HG02571 (cell line): Measurements from ENCODE around the gene LAGE3.
"Not testable (repeated sequence)": the region's sequence is repeated elsewhere in the genome, so short reads cannot be mapped to it uniquely, and the experiment has no call there.

Experiments used
- ATAC-seq: cut with Tn5 transposase; IDR thresholded peaks from one replicate; pipeline ENCODE4 v1.9.1; 2021; ENCODE audit warnings: mild to moderate bottlenecking, moderate library complexity; ENCODE audit not compliant: unreplicated experiment

LAGE3 gene

GRCh38 chrX:154502989-154503388 is 23.9 kb upstream of the LAGE3 start:
- ATAC-seq = no peak

DNA sequence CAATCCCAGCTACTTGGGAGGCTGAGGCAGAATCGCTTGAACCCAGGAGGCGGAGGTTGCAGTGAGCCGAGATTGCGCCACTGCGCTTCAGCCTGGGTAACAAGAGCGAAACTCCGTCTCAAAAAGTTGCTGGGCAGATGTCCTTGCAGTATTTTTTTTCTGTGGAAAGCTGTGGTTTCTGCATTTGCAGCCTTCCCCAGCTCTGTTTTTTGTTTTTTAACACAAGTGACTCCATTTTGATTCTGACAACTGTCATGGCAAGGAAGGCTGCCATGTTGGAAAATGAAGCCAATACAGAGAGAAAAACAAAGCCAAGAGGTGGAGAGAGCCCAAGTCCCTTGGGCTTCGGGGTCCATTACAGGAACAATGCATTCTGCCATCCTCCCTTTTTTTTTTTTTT is 23.0 kb upstream of the LAGE3 start:
- no peak for ATAC-seq

DNA sequence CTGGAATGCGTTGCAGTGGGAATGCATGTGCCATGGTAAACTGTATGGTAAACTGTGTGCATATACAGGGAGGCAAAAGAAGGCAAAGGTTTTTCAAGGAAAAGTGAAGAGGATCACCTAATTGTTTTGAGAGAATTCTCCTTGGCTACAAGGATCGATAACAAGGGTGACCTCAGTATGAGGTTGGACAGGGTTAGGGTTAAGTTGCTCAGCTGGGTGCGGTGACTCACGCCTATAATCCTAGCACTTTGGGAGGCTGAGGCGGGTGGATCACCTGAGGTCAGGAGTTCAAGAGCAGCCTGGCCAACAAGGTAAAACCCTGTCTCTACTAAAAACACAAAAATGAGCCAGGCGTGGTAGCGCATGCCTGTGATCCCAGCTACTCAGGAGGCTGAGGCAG is 22.3 kb upstream of the LAGE3 start:
- ATAC-seq = not testable (repeated sequence)

DNA sequence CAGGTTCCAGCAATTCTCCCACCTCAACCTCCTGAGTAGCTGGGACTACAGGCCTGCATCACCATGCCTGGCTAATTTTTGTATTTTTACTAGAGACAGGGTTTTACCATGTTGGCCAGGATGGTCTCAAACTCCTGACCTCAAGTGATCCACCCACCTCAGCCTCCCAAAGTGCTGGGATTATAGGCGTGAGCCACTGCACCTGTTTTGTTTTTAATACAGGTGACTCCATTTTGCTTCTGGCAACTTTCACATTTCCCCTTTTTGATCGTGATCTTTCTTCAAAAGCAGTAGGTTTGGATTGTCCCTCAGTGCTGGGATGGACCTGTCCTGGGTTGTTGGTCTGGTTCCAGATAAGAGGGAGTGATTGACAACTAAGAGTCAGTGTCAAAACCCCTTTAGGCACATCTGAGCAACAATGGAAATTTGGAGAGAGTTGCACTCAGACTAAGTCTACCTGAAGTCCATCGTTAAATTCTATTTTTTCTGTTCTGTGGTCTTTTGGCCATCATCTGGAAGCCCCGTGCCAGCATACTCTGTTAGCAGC is 17.6 kb upstream of the LAGE3 start:
- ATAC-seq = not testable (repeated sequence)

- ATAC-seq = no peak
Measured at GRCh38 chrX:154495472-154495922, 16.4 kb upstream of the LAGE3 start.

GRCh38 chrX:154494715-154495114 is 15.6 kb upstream of the LAGE3 start:
- no peak for ATAC-seq

GRCh38 chrX:154490414-154491083 is 11.5 kb upstream of the LAGE3 start, which contains the start of gene SLC10A3:
Gene SLC10A3 (minus strand): TSS chrX:154490629. CDS start chrX:154488940, 1,689 bp downstream.
- ATAC-seq = peak; percentile 68

- ATAC-seq = peak; percentile 6
Measured at GRCh38 chrX:154490021-154490413, 10.9 kb upstream of the LAGE3 start.

DNA sequence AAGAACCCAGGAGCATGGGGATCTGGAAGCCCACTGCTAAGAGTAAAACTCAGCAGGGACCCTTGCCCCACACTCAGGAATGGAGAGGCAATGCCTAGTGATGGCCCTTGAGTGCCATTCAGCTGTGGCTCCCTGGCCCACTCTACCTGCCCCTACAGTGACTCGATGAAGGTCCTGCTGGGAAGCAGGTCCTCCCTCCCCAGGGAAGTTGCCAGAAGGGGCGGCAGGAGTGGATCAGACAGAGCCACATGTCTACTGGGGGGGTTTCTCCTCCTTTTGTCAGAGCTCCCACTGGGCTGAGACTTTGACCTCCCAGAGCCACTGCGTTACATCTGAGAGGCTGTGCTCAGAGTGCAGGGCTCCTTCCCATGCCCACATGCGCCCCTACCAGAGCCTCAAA is 10.1 kb upstream of the LAGE3 start:
- no peak for ATAC-seq

GRCh38 chrX:154488336-154489075 is 9.4 kb upstream of the LAGE3 start:
- ATAC-seq = no peak

DNA sequence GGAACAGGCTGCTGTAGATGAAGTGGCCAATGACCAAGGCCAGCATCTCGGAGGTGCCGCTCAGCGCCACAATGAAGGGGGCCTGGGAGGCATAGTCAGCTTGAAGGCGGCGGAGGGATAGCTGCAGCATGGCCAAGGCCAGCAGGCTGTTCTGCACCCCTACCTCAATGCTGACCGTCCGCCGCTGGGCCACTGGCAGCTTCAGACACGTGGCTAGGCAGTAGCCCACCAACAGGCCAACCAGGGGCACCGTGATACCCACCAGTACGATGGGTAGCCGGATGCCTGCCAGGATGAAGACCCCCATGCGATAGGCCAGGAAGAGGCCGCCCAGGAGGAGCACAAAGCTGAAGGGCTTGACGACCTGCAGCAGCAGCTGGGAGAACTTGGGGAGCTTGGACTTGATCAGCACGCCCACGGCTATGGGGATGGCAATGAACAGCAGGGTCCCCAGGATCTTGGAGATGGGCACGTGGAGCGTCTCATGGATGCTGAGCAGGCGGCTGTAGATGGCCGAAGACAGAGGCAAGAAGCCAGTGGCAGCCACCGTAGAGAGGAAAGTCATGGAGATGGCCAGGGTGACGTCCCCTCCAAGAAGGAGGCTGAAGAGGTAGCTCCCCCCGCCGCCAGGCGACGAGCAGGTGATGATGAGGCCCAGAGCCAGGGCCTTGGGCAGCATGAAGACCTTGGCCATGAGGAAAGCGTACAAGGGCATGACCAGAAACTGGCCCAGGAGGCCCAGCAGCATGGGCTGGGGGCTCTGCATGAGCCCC is 8.6 kb upstream of the LAGE3 start:
- no peak for ATAC-seq

GRCh38 chrX:154486396-154487207 is 7.5 kb upstream of the LAGE3 start, which contains the start of gene UBL4A:
Gene UBL4A (minus strand): TSS chrX:154486615. CDS start chrX:154486584, 31 bp downstream.
- ATAC-seq = no peak

GRCh38 chrX:154486052-154486395 is 6.9 kb upstream of the LAGE3 start:
- no peak for ATAC-seq

DNA sequence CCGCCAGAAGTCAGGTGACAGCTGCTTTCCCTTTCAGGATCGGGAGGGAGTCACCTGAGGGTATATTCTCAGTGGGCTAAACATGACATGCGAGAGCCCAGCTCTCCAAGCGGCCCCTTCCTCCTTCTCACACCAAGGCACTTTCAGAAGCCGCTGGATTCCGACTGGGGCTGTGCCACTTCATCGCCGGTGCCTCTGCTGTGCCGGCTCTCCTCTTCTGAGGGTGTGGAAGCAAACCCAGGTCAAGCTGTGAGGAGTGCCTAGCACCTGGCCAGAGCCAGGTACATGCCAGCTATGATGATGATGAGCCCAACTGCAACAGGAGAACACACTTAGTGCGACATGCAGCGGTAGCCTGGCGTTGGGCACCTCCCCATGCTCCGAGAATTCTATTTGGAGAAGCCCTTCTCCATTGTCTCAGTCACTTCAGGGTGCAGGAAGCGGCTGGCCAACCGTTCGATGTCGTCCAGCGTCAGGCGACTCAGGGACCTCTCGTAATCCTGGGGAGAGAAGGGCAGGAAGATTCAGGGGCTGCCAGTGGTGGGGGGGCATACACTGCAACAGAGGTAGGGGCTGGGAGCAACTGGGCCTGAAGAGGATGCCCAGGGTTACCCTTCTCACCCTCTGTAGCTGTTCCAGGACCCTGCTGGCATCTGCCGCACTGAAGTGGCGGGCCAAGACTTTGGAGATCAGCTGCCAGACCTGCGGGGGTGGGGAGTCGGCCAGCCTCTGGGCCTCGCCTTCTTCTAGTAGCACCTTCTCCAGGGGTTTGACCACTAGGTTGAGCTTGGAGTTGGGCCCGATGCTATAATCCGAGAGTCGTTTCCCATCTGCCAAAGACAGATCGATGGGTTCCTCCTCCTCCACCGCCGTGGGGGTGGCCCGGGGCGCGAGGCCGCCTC is 6.3 kb upstream of the LAGE3 start:
- no peak for ATAC-seq

- no peak for ATAC-seq
Measured at GRCh38 chrX:154484255-154485149, 5.4 kb upstream of the LAGE3 start.

DNA sequence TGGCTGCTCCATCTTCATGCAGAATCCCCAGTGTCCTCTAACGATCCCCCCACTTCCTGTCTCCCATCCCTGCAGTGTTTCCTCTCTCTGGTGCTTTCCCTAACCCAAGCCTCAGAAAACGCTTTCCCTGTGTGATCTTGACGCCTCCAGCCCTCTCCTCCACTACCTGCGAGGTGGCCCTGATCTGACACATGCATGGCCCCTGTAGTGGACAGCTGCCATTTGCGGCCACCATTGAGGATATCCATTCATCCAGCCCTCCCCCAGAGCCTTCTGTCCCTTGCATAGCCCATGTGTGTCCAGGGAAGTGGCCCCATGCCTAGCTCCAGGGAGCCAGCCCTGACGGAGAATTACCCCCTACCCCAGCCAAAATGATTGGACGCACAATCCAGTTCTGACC is 4.2 kb upstream of the LAGE3 start:
- no peak for ATAC-seq

- ATAC-seq = no peak
Measured at GRCh38 chrX:154482786-154483185, 3.7 kb upstream of the LAGE3 start.

DNA sequence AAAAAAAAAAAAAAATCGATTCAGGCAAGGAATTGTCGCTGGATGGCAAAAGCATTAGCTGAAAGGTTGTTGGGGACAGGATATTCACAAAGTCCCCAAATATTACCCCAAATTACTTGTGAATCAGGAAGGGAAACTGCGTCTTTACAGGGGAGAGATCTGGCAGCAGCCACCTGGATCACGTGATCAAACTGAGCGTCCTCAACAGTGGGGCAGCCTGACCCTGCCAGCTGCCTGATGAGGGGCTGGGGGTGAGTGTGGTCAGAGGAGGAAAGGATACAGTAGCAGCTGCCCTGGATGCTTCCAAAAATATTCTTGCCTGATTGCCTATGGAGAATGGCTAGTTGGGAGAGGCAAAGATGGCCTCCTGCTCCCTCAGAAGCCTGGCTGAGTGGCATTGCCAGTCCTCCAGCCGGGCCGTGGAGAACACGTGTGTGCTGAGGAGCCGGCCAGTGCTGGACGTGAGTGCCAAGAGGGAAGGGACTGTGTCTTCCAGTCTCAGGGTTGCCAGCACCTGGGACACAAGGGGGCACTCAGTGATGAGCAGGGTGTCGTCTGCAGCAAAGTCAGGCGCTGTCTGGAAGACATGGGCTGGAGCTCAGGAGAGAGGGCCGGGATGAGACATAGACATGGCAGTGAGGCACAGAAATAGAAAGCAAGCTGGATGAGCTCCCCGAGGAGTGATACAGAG is 3.0 kb upstream of the LAGE3 start:
- no peak for ATAC-seq
